ENCODE measurements around the gene NFE2L3. TPM values are rescaled to one million over a fixed set of nuclear protein-coding genes. Genes with fewer than 3 reads are reported as not detected.

The NFE2L3 gene
- total and polyA plus RNA-seq, 9 of the 15 experiments (the other 6 are each of a cell fraction or from before 2014, with no cell fraction given) = 2.9 to 16.9 (median 12.4) TPM

- TF ChIP-seq ZNF592 (IDR thresholded peaks at IDR 0.05) (no peak), TCF3 (CRISPR knock-in tag; IDR thresholded peaks at IDR 0.05) (peak; percentile 32; the same call in 1 of the 2 replicates), TBL1XR1 (IDR thresholded peaks at IDR 0.05; ENCODE audit: low read length in 2 of 2) (0 out of 4 replicates have a peak, but pooled peaks of 1 of the 2 experiments have one; percentile 32), MCM7 (IDR thresholded peaks at IDR 0.05) (no peak), JUND (IDR thresholded peaks at IDR 0.05; ENCODE audit: borderline replicate concordance, low read depth, low read length) (no peak), JUND (tag; IDR thresholded peaks at IDR 0.05; ENCODE audit: borderline replicate concordance, low read depth, low read length) (no peak), CBFA2T2 (conservative IDR thresholded peaks at IDR 0.05) (0 out of 2 replicates have a peak, but pooled peaks have one; percentile 17), NCOR1 (IDR thresholded peaks at IDR 0.05) (peak; percentile 59), ETS2 (tag; IDR thresholded peaks at IDR 0.05; ENCODE audit: borderline replicate concordance, poor library complexity, severe bottlenecking) (no peak), COPS2 (conservative IDR thresholded peaks at IDR 0.05) (no peak)
These were observed 7.2 kb downstream of the NFE2L3 start (continued) for GRCh38 chr7:26159243-26159642.
